Measurements from ENCODE around the gene CHST15. TPM values are rescaled to one million over a fixed set of nuclear protein-coding genes. Genes with fewer than 3 reads are reported as not detected.

Gene CHST15
- total and polyA plus RNA-seq, 2 experiments from 2014 or later: 0.92 to 1.9 TPM

GRCh38 chr10:124130198-124130900, 37.0 kb upstream of the CHST15 start:
- TF ChIP-seq CTCF (IDR thresholded peaks at IDR 0.05; ENCODE audit: low read depth, low read length): no peak
- no peak for DNase-seq (ENCODE audit: low read depth in 1 of 2, low spot score in 1 of 2)

DNA sequence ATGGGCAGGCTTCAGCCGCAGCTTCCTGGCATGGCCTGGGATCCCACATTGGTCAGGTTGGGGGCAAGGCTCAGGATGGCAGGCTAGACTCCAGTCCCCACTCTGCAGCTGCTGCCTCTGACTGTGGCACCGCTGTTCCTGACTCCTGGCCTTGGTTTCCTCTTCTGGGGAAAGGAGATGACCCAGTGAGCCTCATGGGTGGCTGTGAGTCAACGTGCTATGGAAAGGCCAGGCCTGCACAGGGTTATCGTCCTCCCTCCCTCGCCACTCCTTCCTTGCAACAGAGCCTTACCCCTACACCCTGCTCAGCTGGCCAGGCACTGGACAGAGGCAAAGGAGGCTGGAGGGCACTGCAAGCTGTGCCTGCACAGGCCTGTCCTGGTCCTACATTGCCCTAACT, 36.1 kb upstream of the CHST15 start:
- H3K4me3 ChIP-seq: no peak overlapping the region
- no peaks in the 10 kb centered on the region for H3K36me3 ChIP-seq
- no peaks in the 10 kb centered on the region for H3K27me3 ChIP-seq
- DNase-seq (ENCODE audit: low read depth in 1 of 2, low spot score in 1 of 2): no peak
- no peak overlapping the region for H3K27ac ChIP-seq
- no peak for TF ChIP-seq CTCF (IDR thresholded peaks at IDR 0.05; ENCODE audit: low read depth, low read length)
- H3K4me1 ChIP-seq (ENCODE audit: low read depth): no peaks in the 10 kb centered on the region
- H3K9me3 ChIP-seq (ENCODE audit: low read depth): no peaks in the 10 kb centered on the region

More at GRCh38 chr10:124130198-124130900, 37.0 kb upstream of the CHST15 start:
- Histone ChIP-seq H3K9me3 (ENCODE audit: low read depth) (no peaks in the 10 kb centered on the region), H3K4me3 (no peak overlapping the region), H3K27me3 (no peaks in the 10 kb centered on the region), H3K27ac (no peak overlapping the region), H3K36me3 (no peaks in the 10 kb centered on the region), H3K4me1 (ENCODE audit: low read depth) (no peaks in the 10 kb centered on the region)

- TF ChIP-seq CTCF (IDR thresholded peaks at IDR 0.05; ENCODE audit: low read depth, low read length): no peak
- H3K4me3 ChIP-seq: no peak overlapping the region
Observed at GRCh38 chr10:124128811-124129145, 35.4 kb upstream of the CHST15 start.

DNA sequence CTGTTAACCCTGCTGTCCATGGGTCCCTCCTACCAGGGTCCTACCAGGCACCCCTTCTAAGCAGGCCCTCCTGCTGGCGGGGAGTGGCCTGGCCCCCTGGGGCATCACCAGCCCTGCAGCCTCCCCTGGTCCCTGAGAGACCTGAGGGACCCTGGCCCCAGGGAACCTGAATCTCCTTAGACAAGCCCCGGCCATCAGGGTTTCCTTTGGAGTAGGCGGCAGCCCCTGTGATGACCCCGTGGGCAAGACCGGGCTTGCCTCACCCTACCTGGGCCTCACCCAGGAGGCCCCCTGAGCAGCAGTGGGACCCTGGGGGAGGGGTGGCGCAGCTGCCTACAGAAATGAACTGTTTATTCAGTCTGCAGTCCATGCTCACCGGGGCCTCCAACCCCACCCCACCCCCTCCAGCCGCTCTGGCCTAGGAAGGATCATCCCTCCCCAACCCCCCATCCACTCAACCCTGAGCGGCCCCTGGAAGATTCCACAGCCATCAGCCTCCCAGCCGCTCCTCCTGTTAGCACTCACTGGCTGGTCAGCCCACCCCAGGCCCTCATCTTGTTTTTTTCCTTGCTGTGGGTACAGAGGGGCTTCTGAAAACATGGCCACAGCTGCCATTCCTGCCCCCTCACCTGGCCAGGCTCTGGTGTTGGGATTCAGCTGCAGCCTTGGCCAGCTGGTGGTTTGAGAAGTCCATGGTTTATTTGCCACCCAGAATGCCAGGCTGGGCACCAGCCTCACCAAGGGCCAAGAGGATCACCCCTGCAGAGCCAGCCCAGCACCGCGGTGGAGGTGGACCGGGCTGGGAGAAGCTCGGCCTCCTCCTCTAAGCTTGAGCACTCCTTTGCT, 34.8 kb upstream of the CHST15 start:
- no peaks in the 10 kb centered on the region for H3K27me3 ChIP-seq
- no peak for TF ChIP-seq CTCF (IDR thresholded peaks at IDR 0.05; ENCODE audit: low read depth, low read length)

More at GRCh38 chr10:124128811-124129145, 35.4 kb upstream of the CHST15 start:
- Histone ChIP-seq H3K27me3 (no peaks in the 10 kb centered on the region), H3K4me1 (ENCODE audit: low read depth) (no peaks in the 10 kb centered on the region), H3K9me3 (ENCODE audit: low read depth) (no peaks in the 10 kb centered on the region), H3K27ac (no peak overlapping the region), H3K36me3 (no peaks in the 10 kb centered on the region)
- DNase-seq (ENCODE audit: low read depth in 1 of 2, low spot score in 1 of 2): no peak

GRCh38 chr10:124127563-124127962, 34.2 kb upstream of the CHST15 start:
- Histone ChIP-seq H3K27ac (no peak overlapping the region), H3K9me3 (ENCODE audit: low read depth) (no peaks in the 10 kb centered on the region), H3K36me3 (no peaks in the 10 kb centered on the region), H3K4me1 (ENCODE audit: low read depth) (no peaks in the 10 kb centered on the region), H3K27me3 (no peaks in the 10 kb centered on the region), H3K4me3 (no peak overlapping the region)
- no peak for TF ChIP-seq CTCF (IDR thresholded peaks at IDR 0.05; ENCODE audit: low read depth, low read length)
- no peak for DNase-seq (ENCODE audit: low read depth in 1 of 2, low spot score in 1 of 2)

More for the DNA sequence above, 34.8 kb upstream of the CHST15 start:
- Histone ChIP-seq H3K27ac (no peak overlapping the region), H3K4me3 (no peak overlapping the region), H3K9me3 (ENCODE audit: low read depth) (no peaks in the 10 kb centered on the region), H3K36me3 (no peaks in the 10 kb centered on the region), H3K4me1 (ENCODE audit: low read depth) (no peaks in the 10 kb centered on the region)
- no peak for DNase-seq (ENCODE audit: low read depth in 1 of 2, low spot score in 1 of 2)
